Upper lobe of right lung (tissue), 1 donor: ENCODE measurements around the gene HOATZ. TPM values are rescaled to one million over a fixed set of nuclear protein-coding genes. Genes with fewer than 3 reads are reported as not detected.
A peak's percentile ranks its signal among the peaks of the same experiment; 100 is the strongest.

Source experiments
- ATAC-seq: fragments of 200-7000 bp; cut with Tn5 transposase; one replicate; pipeline ENCODE4 v1.9.1; 2020; ENCODE audit warnings: mild to moderate bottlenecking, moderate library complexity
- DNase-seq: peaks from one replicate; pipeline ENCODE4 v3.0.0-alpha.2; 2020
- H3K27ac ChIP-seq: fragments of 200-600 bp; one replicate; pipeline ENCODE4 v1.8.0; 2022
- H3K27me3 ChIP-seq: fragments of 200-600 bp; one replicate; pipeline ENCODE4 v1.8.0; 2022; ENCODE audit warnings: mild to moderate bottlenecking
- H3K36me3 ChIP-seq: fragments of 200-600 bp; one replicate; pipeline ENCODE4 v1.8.0; 2022
- H3K4me1 ChIP-seq: fragments of 200-600 bp; one replicate; pipeline ENCODE4 v1.8.0; 2022
- H3K4me3 ChIP-seq: fragments of 200-600 bp; one replicate; pipeline ENCODE4 v1.8.0; 2022; ENCODE audit warnings: mild to moderate bottlenecking
- H3K9me3 ChIP-seq: fragments of 200-600 bp; one replicate; pipeline ENCODE4 v1.8.0; 2022
- CTCF ChIP-seq: fragments of 200-600 bp; IDR thresholded peaks from one replicate; pipeline ENCODE4 v1.8.0; 2022; ENCODE audit warnings: antibody characterized with exemption
- intact Hi-C: fragments of 100-400 bp; cut with DNase I; formaldehyde crosslinking; loops from one replicate; pipeline ENCODE4 v1.11.0; 2022
- total RNA-seq: library from RNA; stranded (reverse); fragmentation: NEBNext Ultra II Directional; extraction: Animal tissue kit (Norgen Biotek cat#: 25700); gene quantifications from one replicate; pipeline ENCODE4 v1.2.1, GENCODE V29; 2021
- donor health status: DM: no; HTN: yes; CAD: no; lungs with severe emphysema.

HOATZ gene
- total RNA-seq, 1 donor from 2014 or later = not detected

GRCh38 chr11:111535281-111535680, 20.7 kb downstream of the HOATZ start:
- no peak for DNase-seq

DNA sequence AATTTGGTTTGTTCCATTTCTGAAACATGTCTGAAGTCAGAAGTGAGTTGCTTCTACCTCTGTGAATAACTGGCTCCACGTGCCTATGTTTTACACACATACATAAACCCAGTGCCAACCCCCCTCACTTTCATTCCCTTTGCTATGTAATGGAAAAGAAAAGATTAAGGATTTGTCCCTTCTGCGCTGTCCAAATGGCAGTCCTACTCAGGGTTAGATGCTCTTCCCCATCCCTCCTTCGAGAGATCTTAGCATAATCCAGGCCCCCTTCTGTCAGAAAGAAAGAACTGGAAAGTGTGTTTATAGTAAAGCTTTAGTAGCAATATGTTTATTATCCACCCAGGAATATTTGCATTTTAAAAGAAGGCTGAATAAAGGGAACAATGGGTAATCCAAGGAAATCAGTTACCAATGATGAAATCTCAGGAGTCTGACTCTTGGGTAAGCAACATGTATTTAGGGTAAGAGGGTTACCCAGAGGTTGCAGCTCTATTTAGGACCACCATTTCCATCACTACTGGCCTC, 22.8 kb downstream of the HOATZ start:
- no peak overlapping the region for H3K27ac ChIP-seq
- no peaks in the 10 kb centered on the region for H3K9me3 ChIP-seq
- no peak for DNase-seq
- H3K36me3 ChIP-seq = no peaks in the 10 kb centered on the region
- H3K27me3 ChIP-seq = peaks cover 16% of the 10 kb centered on the region
- no peak overlapping the region for H3K4me3 ChIP-seq
- no peak for TF ChIP-seq CTCF
- ATAC-seq = no peak
- peaks cover 23% of the 10 kb centered on the region for H3K4me1 ChIP-seq
- intact Hi-C loops = no loop called here

More at GRCh38 chr11:111535281-111535680, 20.7 kb downstream of the HOATZ start:
- Histone ChIP-seq H3K27me3 (peaks cover 5% of the 10 kb centered on the region), H3K27ac (no peak overlapping the region), H3K4me1 (peaks cover 8% of the 10 kb centered on the region), H3K9me3 (no peaks in the 10 kb centered on the region), H3K4me3 (no peak overlapping the region), H3K36me3 (no peaks in the 10 kb centered on the region)
- intact Hi-C loops = no loop called here
- no peak for TF ChIP-seq CTCF
- ATAC-seq = no peak

GRCh38 chr11:111538407-111539114, 24.0 kb downstream of the HOATZ start:
- DNase-seq (no peak), ATAC-seq (no peak)
- H3K27ac ChIP-seq = no peak overlapping the region
- no peaks in the 10 kb centered on the region for H3K36me3 ChIP-seq
- H3K4me1 ChIP-seq = peaks cover 23% of the 10 kb centered on the region
- TF ChIP-seq CTCF = no peak
- intact Hi-C loops = no loop called here
- no peaks in the 10 kb centered on the region for H3K9me3 ChIP-seq
- H3K27me3 ChIP-seq = peaks cover 16% of the 10 kb centered on the region
- no peak overlapping the region for H3K4me3 ChIP-seq

DNA sequence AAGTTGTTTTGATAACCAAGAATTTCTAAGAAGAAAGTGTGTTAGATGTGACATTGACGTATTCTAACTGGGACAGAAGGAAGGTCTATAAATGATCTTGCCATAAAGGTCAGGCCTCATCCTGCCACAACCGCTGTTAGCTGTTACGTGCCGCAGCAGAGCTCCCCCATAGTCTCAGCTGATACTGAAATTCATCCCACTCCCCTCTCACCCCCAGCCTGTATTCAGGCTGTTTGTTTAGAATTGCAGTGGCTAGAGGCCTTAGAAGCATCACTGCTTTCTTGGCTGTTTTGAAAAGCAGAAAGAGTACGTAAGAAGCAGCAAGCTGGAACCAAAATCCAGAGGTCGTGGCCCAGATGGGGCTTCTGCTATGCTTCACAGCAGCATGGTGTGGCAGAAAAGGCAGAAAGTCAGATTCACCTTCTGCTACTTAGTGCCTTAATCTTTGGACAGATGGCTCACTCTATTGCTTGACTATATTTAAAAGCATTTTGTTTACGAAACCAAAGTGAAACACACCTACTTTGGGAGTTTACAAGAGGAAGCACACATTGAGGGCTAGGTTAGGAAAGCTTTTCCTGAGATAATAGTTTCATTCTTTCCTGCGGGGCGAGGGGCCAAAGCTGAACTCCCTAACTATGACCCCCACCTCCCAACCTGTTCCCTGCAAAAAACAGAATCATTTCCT, 25.0 kb downstream of the HOATZ start:
- H3K4me1 ChIP-seq = peaks cover 23% of the 10 kb centered on the region
- H3K27ac ChIP-seq = no peak overlapping the region
- no peaks in the 10 kb centered on the region for H3K9me3 ChIP-seq
- peaks cover 16% of the 10 kb centered on the region for H3K27me3 ChIP-seq
- DNase-seq (no peak), ATAC-seq (no peak)
- TF ChIP-seq CTCF = no peak
- intact Hi-C loops = no loop called here
- peak overlapping the region; percentile 66 for H3K4me3 ChIP-seq
- H3K36me3 ChIP-seq = no peaks in the 10 kb centered on the region

DNA sequence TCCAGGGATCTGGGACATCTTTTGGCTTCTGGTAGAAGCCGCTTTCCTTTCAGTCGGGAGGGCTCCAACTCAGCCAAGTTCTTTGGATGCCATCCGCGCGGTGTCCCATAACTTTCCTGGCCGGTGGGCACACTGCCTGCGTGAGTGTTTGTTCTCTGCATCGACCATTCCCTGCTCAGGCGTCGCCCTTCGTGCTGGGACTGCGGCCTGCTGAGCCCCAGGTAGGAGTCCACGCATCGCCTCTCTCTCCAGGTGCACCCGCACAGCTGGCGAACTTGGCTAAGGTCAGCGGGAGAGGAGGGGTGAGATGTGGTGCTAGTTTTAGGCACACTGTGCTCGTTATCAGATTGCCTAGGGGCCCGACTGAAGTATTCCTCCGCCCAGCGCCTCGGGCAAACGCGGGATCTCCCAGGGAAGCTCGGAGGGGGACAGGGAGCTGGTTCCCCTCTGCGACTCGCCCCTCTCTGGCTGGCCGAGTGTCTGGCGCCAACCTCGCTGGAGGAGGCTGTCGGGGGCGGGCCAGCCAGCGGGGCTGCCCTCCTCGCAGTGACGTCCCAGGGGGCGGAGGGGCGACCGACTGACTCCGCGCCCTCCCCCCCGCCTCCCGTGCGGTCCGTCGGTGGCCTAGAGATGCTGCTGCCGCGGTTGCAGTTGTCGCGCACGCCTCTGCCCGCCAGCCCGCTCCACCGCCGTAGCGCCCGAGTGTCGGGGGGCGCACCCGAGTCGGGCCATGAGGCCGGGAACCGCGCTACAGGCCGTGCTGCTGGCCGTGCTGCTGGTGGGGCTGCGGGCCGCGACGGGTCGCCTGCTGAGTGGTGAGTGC, 25.7 kb downstream of the HOATZ start, which contains the start of gene LAYN:
TSS of gene LAYN (plus strand) at position 607 of the 823 bp plus-strand sequence. CDS start at position 731, 124 bp downstream.
- ATAC-seq = peak; percentile 86
- Histone ChIP-seq H3K9me3 (no peaks in the 10 kb centered on the region), H3K27ac (peak within 1 kb of the TSS; percentile 76), H3K36me3 (no peaks in the 10 kb centered on the region), H3K27me3 (peaks cover 16% of the 10 kb centered on the region), H3K4me1 (peaks cover 23% of the 10 kb centered on the region), H3K4me3 (peak within 1 kb of the TSS; percentile 66)
- intact Hi-C loops = no loop called here
- no peak for TF ChIP-seq CTCF
- peak; percentile 74 for DNase-seq
